ENCODE measurements around the gene ECSCR. TPM values are rescaled to one million over a fixed set of nuclear protein-coding genes. Genes with fewer than 3 reads are reported as not detected.
A peak's percentile ranks its signal among the peaks of the same experiment; 100 is the strongest.

The ECSCR gene
- total RNA-seq, 1 experiment from 2014 or later, result not detected

GRCh38 chr5:139461176-139461575 is 1.4 kb downstream of the ECSCR start:
- Mint-ChIP-seq H3K9me3 (ENCODE audit: unreplicated experiment) (no peaks in the 10 kb centered on the region), H3K4me1 (ENCODE audit: insufficient read depth, unreplicated experiment) (peaks cover 6% of the 10 kb centered on the region), H3K27ac (ENCODE audit: low read depth, unreplicated experiment) (no peak overlapping the region), H3K4me3 (ENCODE audit: unreplicated experiment) (no peak overlapping the region), H3K27me3 (ENCODE audit: insufficient read depth, unreplicated experiment) (no peaks in the 10 kb centered on the region), H3K36me3 (ENCODE audit: insufficient read depth, unreplicated experiment) (no peaks in the 10 kb centered on the region)
- no peak for TF ChIP-seq CTCF (IDR thresholded peaks at IDR 0.05; ENCODE audit: unreplicated experiment)
- POLR2A ChIA-PET, result no interaction called here
- intact Hi-C loops (cut with micrococcal nuclease), result no loop called here
- CTCF ChIA-PET, result no interaction called here
- no peak for DNase-seq (ENCODE audit: unreplicated experiment)
- no TSS peak for BruUV-seq (replicated peaks)

- H3K4me1 Mint-ChIP-seq (ENCODE audit: insufficient read depth, unreplicated experiment), result peaks cover 6% of the 10 kb centered on the region
- BruUV-seq (replicated peaks), result no TSS peak
- CTCF ChIA-PET, result no interaction called here
- intact Hi-C loops (cut with micrococcal nuclease), result no loop called here
- no peak for DNase-seq (ENCODE audit: unreplicated experiment)
- POLR2A ChIA-PET, result no interaction called here
- no peak overlapping the region for H3K4me3 Mint-ChIP-seq (ENCODE audit: unreplicated experiment)
- no peaks in the 10 kb centered on the region for H3K27me3 Mint-ChIP-seq (ENCODE audit: insufficient read depth, unreplicated experiment)
- TF ChIP-seq CTCF (IDR thresholded peaks at IDR 0.05; ENCODE audit: unreplicated experiment), result no peak
- H3K36me3 Mint-ChIP-seq (ENCODE audit: insufficient read depth, unreplicated experiment), result no peaks in the 10 kb centered on the region
- H3K27ac Mint-ChIP-seq (ENCODE audit: low read depth, unreplicated experiment), result no peak overlapping the region
- H3K9me3 Mint-ChIP-seq (ENCODE audit: unreplicated experiment), result no peaks in the 10 kb centered on the region
Measured at GRCh38 chr5:139460455-139460854, 2.1 kb downstream of the ECSCR start.

DNA sequence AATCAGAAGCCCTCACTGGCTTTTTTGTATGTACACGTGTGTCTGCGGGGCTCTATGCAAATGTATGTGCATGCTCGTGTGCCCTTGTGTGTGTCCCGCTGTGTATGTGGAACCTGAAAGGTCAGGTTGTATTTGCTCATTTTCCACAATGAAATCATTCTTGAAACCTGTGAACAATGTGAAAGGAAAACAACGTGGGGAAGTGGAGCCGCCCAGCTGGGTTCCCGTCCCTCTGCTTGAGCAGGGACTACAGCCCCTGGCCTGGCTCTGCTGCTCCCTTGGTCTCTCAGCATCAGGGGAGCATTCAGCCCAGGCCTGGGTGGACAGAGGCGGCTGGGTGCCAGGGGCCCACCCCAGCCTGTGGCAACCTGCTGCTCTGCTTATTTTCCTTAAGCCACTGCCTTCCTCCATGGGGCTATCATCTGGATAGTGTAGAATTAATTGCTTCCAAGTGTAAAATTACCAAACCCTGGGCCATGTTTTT is 3.0 kb downstream of the ECSCR start:
- DNase-seq (ENCODE audit: unreplicated experiment), result no peak
- no peak for TF ChIP-seq CTCF (IDR thresholded peaks at IDR 0.05; ENCODE audit: unreplicated experiment)
- peaks cover 6% of the 10 kb centered on the region for H3K4me1 Mint-ChIP-seq (ENCODE audit: insufficient read depth, unreplicated experiment)
- no peaks in the 10 kb centered on the region for H3K36me3 Mint-ChIP-seq (ENCODE audit: insufficient read depth, unreplicated experiment)
- H3K27me3 Mint-ChIP-seq (ENCODE audit: insufficient read depth, unreplicated experiment), result no peaks in the 10 kb centered on the region
- ChIA-PET POLR2A (no interaction called here), CTCF (no interaction called here)
- no peak overlapping the region for H3K27ac Mint-ChIP-seq (ENCODE audit: low read depth, unreplicated experiment)
- H3K4me3 Mint-ChIP-seq (ENCODE audit: unreplicated experiment), result no peak overlapping the region
- intact Hi-C loops (cut with micrococcal nuclease), result no loop called here
- BruUV-seq (replicated peaks), result no TSS peak
- no peaks in the 10 kb centered on the region for H3K9me3 Mint-ChIP-seq (ENCODE audit: unreplicated experiment)

GRCh38 chr5:139458580-139459407 is 3.7 kb downstream of the ECSCR start:
- CTCF ChIA-PET, result interaction anchor here (0.7 to 0.9 kb wide), 3 partner anchors 11 to 56 kb away, joined by 3 to 5 read pairs (median 4); no protein-coding TSS in a partner anchor
- peak; percentile 33 for DNase-seq (ENCODE audit: unreplicated experiment)
- POLR2A ChIA-PET, result interaction anchor here (0.6 to 1.6 kb wide), 4 partner anchors 11 to 27 kb away, joined by 3 to 5 read pairs (median 4); no protein-coding TSS in a partner anchor
- no TSS peak for BruUV-seq (replicated peaks)
- H3K4me3 Mint-ChIP-seq (ENCODE audit: unreplicated experiment), result no peak overlapping the region
- H3K9me3 Mint-ChIP-seq (ENCODE audit: unreplicated experiment), result no peaks in the 10 kb centered on the region
- no peak for TF ChIP-seq CTCF (IDR thresholded peaks at IDR 0.05; ENCODE audit: unreplicated experiment)
- intact Hi-C loops (cut with micrococcal nuclease), result no loop called here
- no peaks in the 10 kb centered on the region for H3K36me3 Mint-ChIP-seq (ENCODE audit: insufficient read depth, unreplicated experiment)
- H3K27ac Mint-ChIP-seq (ENCODE audit: low read depth, unreplicated experiment), result no peak overlapping the region
- H3K27me3 Mint-ChIP-seq (ENCODE audit: insufficient read depth, unreplicated experiment), result no peaks in the 10 kb centered on the region
- H3K4me1 Mint-ChIP-seq (ENCODE audit: insufficient read depth, unreplicated experiment), result peaks cover 6% of the 10 kb centered on the region

All from MCF 10A (cell line).